HL-60 (cell line): ENCODE measurements around the gene ZNF423.

Source experiments
- CTCF ChIP-seq: IDR thresholded peaks from one replicate; pipeline ENCODE4 v1.5.1; 2011; ENCODE audit warnings: low read length, control low read depth, inconsistent platforms; ENCODE audit not compliant: insufficient read depth
- POLR2AphosphoS5 ChIP-seq: IDR thresholded peaks from 2 replicates; pipeline ENCODE4 v1.6.1; 2012; ENCODE audit warnings: low read depth
- REST ChIP-seq: IDR thresholded peaks from 2 replicates; pipeline ENCODE4 v1.6.1; 2012; ENCODE audit warnings: low read depth; ENCODE audit not compliant: insufficient replicate concordance

GRCh38 chr16:49833085-49833484, 22.8 kb downstream of the ZNF423 start:
- TF ChIP-seq POLR2AphosphoS5, result no peak
- no peak for TF ChIP-seq CTCF
- no peak for TF ChIP-seq REST
